Posterior cingulate gyrus (tissue), 11 donors: ENCODE data around the gene SLC29A4.
"Not testable (repeated sequence)": the region's sequence is repeated elsewhere in the genome, so short reads cannot be mapped to it uniquely, and the experiment has no call there.

Source experiments
- DNase-seq, 10 donors: peaks; one replicate each; pipeline versions ENCODE4 v3.0.0 to v3.0.0-alpha.2; 2020 to 2021; ENCODE audit warnings: mixed read lengths in 3 of 10
- intact Hi-C: fragments of 100-400 bp; cut with DNase I; formaldehyde crosslinking; loops from one replicate; pipeline ENCODE4 v1.15.1; 2023

The SLC29A4 gene, protein sequence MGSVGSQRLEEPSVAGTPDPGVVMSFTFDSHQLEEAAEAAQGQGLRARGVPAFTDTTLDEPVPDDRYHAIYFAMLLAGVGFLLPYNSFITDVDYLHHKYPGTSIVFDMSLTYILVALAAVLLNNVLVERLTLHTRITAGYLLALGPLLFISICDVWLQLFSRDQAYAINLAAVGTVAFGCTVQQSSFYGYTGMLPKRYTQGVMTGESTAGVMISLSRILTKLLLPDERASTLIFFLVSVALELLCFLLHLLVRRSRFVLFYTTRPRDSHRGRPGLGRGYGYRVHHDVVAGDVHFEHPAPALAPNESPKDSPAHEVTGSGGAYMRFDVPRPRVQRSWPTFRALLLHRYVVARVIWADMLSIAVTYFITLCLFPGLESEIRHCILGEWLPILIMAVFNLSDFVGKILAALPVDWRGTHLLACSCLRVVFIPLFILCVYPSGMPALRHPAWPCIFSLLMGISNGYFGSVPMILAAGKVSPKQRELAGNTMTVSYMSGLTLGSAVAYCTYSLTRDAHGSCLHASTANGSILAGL

GRCh38 chr7:5282543-5283316 is at the start of gene SLC29A4:
Gene SLC29A4 (plus strand): TSS chr7:5282943. CDS start chr7:5287817, 4,874 bp downstream.
- peak in 8 of 10 donors; percentile 25 to 92 (median 70) for DNase-seq
- intact Hi-C loops = loop anchor here (5.0 kb wide), 1 partner anchor 40 kb away; no protein-coding TSS in a partner anchor

- intact Hi-C loops = no loop called here
These were observed 47.6 kb upstream of the SLC29A4 start for GRCh38 chr7:5234852-5235831.

DNA sequence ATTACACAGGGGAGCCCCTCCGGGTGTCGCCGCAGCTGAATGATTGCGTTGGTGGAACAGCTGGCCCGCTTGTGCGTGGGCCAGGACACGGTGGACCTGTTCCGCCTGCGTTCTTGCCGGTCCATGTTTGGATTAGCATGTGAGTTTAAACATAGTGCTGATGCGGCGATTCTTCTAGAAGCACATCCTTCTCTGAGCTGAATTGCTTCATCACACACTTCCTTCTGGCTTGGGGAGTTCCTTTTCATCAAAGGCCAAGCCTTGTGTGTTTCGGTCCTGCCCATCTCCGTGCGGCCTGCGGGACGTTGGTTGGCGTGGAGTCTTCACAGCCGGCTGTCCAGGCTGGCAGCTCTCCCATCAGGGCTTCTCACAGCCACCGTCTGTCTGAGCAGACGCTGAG is 45.5 kb upstream of the SLC29A4 start:
- intact Hi-C loops = no loop called here
- DNase-seq = peak; percentile 44 to 95 (median 68)

More at GRCh38 chr7:5234852-5235831, 47.6 kb upstream of the SLC29A4 start:
- peak in 1 of 10 donors; percentile 45 for DNase-seq

- intact Hi-C loops = no loop called here
- DNase-seq = peak in 1 of 10 donors; percentile 67
These were observed 44.2 kb upstream of the SLC29A4 start for GRCh38 chr7:5238500-5238899.

GRCh38 chr7:5243261-5243660 is 39.5 kb upstream of the SLC29A4 start:
- no peak for DNase-seq
- intact Hi-C loops = loop anchor here (5.0 kb wide), 2 partner anchors 39 to 124 kb away; partner anchors contain the start of gene SLC29A4

DNA sequence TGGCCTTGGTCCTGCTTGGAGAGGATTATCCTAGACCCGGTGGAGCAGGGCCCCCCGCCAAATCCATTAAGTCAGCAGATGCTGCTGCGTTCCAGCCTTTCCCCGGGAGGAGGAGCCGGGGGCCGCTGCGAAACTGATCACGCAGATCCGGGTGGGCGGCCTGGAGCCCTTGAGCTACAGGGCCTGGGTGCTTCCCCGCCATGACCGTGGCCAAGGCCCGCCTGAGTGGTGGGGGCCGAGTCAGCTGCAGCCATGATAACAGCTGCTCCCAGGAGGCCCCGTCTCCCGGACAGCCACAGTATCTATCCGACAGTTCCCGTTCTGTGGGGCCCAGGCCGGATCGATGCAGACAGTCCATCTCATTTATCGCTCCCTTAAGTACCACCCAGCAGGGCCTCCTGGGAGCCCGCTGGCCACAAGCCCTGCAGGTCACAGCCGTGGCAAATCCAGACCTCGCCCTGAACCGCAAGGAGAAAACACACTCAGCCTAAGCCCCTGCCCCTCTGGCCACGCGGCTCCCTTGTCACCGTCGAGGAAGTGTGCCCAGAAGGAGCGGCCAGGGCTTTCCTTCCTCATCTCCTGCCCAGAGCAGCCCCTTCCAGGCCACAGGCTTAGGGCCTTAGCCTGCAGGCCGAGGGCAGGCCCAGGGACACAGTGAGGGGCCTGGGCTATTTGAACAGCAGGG is 34.4 kb upstream of the SLC29A4 start:
- intact Hi-C loops = no loop called here
- no peak for DNase-seq

- intact Hi-C loops, DNase-seq: not testable (repeated sequence)
These were observed 32.0 kb upstream of the SLC29A4 start for GRCh38 chr7:5250787-5251186.

- DNase-seq = peak in 1 of 10 donors; percentile 30
- intact Hi-C loops = not testable (repeated sequence)
These were observed 29.2 kb upstream of the SLC29A4 start for GRCh38 chr7:5253529-5253928.

- intact Hi-C loops, DNase-seq: not testable (repeated sequence)
These were observed 28.4 kb upstream of the SLC29A4 start for GRCh38 chr7:5254371-5254770.

DNA sequence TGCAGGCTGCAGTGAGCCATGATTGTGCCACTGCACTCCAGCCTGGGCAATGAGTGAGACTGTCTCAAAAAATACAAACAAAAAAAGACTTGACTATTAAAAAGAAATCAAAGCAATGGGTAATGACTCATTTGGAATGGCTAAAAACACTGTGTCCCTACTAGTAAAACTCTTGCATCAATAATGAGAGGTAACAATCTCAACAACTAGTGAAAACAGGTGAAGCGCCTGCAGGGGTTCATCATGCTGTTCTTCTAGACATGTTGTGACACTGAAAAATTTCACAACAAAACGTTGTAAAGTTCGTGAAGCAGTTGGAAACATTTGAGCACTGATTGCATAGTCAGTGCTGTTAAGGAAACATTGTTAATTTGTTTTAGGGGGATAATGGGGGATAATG is 26.9 kb upstream of the SLC29A4 start:
- intact Hi-C loops = no loop called here
- DNase-seq = no peak

DNA sequence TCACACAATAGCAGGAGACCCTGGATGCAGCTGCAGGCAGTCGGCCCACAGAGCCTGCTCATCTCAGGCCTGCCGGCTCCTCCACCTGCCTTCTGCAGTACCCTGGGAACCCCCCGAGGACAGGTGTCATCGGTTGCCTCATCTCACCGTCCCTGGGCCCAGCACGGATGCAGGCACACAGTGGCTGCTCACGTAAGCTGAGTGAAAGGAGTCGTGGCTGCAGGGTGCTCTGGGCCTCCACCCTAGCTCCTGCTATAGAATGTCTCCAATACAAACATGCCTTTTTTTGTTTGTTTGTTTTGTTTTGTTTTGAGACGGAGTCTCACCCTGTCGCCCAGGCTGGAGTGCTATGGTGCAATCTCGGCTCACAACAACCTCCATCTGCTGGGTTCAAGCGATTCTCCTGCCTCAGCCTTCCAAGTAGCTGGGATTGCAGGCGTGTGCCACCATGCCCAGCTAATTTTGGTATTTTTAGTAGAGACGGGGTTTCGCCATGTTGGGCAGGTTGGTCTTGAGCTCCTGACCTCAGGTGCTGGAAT is 22.1 kb upstream of the SLC29A4 start:
- DNase-seq, intact Hi-C loops: not testable (repeated sequence)

DNA sequence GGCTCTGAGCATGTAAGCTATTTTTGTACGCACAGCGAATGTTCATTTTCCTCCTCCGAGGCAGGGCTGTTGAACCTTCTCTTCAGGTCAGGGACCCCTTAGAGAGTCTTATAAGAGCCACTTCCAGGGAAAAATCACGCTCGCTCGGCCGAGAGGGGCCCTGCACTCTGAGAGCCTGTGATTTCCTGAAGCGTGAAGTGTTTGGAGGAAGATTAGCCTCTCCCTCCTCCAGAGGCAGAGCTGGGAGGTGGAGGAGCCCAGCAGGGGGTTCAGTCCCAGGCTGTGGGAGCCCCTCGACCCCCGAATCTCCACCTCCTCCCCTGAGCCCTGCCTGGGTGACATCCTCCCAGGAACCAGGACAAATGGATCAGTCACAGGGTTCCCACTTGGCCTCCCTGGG is 19.7 kb upstream of the SLC29A4 start:
- intact Hi-C loops, DNase-seq: not testable (repeated sequence)

DNA sequence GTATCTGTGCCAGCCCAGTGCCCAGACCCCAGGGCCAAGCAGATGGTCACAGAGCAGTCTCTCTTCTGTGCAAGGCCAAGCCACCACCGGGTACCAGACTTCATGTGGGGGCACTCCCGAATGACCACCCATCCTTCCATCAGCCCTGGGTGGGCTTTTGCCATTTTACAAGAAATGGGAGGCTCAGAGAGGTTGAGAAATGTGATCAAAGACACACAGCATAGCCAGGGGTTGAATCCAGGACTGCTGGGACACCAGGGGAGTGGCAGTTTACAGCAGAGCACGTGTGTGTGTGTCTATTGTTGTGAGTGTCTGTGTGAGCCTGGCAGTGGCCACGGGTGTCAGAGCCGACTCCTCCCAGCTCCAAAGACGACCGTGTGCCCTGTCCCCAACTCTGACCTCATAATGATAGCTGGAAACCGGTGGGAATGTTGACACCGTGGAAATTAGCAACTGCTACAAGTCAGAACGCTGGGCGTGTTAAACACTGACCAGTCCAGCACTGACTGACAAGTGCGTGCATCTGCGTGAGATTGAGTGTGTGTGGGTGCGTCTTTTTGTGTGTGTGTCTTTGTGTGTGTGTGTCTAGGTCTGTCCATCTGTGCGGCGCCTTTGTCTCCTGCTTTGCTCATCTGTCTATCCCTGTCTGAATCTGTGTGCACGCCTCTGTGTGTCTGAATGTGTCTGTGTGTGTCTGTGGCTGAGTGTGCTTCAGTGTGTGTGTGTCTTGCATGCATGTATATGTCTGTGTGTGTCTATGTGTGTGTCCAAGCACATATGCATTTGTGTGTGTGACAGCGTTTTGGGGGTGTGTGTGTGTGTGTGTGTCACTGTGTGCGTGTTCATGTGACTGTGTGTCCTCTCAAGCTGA is 17.2 kb upstream of the SLC29A4 start:
- DNase-seq = no peak
- intact Hi-C loops = no loop called here

DNA sequence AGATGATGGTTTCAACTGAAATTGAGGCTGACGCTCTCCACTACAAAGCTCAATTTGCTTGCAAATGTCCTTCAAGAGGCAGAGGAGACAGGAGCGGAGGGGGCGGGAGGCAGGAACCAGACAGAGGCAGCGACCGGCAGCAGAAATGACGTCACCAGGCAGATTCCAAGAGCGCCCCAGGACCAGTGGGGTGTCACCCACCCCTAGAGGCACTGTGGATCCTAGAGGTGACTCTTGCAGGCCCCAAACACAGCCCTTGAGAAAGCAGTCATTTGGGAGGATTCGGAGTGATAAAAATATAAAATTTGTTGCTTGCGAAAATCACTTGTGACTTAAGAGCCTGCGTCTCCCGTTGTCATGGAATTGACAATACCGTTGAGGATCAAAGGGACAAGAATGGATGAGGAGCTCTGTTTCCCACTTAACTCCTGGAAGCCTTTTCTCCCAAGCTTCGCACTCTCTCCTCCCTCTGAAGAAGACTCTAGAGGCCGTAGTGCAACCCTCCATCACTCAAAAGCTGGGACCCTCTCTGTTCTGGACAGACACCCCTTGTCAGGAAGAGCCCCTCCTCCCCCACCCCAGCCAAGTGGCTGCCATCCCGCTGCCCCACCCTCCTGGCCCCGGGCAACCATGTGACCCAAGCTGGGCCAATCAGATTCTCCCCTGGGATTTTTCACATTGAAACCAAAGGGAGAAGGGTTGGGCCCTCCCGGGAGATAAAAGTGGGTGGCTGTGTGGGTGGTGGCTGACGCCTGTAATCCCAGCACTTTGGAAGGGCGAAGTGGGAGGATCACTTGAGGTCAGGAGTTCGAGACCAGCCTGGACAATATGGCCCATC is 16.3 kb upstream of the SLC29A4 start:
- DNase-seq = peak in 8 of 10 donors; percentile 28 to 93 (median 60)
- intact Hi-C loops = no loop called here

DNA sequence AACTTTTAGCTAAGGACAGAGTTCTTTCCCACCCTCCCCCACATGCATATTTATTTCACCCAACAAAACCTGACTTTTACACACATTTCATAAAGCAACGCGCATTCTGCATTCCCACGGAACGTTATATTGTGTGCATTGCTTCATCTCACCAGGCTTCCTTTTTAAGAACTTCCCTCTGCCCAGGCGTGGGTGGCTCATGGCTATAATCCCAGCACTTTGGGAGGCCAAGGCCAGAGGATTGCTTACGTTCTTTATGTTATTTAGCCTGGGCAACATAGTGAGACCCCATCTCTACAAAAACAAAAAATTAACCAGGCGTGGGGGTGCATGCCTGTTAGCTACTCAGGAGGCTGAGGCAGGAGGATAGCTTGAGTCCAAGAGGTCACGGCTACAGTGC is 14.9 kb upstream of the SLC29A4 start:
- DNase-seq, intact Hi-C loops: not testable (repeated sequence)

DNA sequence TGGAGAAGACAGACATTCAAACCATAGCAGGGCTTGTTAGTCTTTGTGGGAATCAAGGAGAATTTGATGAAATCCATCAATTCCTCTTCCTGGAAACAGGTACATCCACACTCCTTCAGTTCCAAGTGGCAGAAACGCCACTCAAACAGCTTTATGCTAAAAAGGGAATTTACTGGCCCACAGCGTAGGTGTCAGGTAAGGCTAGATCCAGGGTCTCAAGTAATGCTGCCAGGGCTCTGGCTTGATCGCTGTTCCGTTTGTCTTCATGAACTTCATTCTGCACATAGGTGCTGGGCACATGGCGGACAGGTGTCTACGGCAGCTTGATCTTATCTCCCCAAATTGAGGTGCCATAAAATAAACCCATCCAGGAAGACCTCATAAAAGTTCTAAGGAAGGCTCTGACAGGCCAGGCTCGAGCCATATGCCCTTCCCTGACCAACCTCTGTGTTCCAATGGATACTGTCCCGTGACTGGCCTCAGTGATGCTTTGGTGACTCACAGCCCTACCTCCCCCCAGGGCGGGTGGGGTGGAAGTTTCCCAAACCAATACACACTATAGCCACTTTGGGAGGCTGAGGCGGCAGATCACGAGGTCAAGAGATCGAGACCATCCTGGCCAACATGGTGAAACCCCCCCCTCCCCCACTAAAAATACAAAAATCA is 12.6 kb upstream of the SLC29A4 start:
- DNase-seq, intact Hi-C loops: not testable (repeated sequence)

DNA sequence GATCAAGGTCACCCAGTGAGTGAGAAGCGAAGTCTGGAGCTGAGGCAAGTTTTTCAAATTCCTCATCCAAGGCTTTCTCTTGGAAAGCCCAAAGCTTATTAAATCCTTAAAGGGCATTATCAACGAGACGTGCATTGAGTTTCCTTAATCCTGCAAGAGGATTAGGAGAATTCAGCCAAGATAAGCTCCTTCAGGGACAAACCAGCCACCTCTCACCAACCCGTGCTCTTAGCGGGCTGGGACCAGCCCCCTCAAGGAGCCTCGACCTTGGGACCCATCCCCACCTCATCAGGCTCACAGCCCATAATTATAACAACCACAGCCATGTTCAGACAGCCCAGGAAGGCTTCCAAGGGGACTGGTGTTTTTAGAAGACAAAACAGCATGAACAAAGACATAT is 12.0 kb upstream of the SLC29A4 start:
- intact Hi-C loops = no loop called here
- DNase-seq = no peak
